ENCODE data around the gene ACSF2. TPM values are rescaled to one million over a fixed set of nuclear protein-coding genes. Genes with fewer than 3 reads are reported as not detected.

The ACSF2 gene
- polyA plus RNA-seq, 1 of the 3 experiments (the other 2 are of a cell fraction) = 46.6 TPM

DNA sequence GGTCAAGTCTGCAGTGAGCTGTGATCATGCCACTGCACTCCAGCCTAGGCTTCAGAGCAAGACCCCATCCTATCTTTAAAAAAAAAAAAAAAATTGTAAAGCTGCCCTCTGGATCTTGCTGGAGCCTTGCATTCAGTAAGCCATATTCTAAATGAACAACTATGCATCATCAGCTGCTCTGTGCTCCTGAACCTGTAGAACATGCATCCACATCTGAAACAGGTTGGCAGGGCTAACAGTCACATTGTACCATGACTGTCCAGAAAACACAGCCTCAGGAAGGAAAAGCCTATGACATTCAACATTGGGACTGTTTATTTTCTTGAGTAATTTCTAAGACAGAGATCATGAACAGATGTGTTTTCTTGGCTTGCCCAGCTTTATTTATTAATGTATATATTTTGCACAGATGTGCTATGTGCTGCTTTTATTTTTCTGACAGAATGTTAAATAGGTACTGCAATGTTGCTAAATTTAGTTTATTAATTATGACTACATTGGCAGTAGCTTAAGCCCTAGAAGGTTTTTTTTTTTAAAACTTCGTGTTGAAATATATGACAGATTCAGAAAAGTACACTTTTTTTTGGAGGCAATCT lies 19.8 kb downstream of the ACSF2 start:
- Histone ChIP-seq H3K27me3 (ENCODE audit: insufficient read depth) (no peaks in the 10 kb centered on the region), H4K20me1 (ENCODE audit: insufficient read depth) (peaks cover 9% of the 10 kb centered on the region; the same call in 1 of the 2 replicates), H2AFZ (ENCODE audit: low read depth) (no peak overlapping the region), H3K79me2 (ENCODE audit: insufficient read depth) (0 out of 2 replicates have a peak, but pooled peaks cover 5% of the 10 kb centered on the region), H3K4me1 (ENCODE audit: control insufficient read depth in 1 of 2, insufficient read depth in 2 of 2, low read depth in 1 of 2, low read length in 1 of 2) (peaks cover 0 to 10% of the 10 kb centered on the region in 2 experiments; a peak in 1 of 4 replicates), H3K4me2 (no peak overlapping the region), H3K9me3 (no peaks in the 10 kb centered on the region), H3K4me3 (ENCODE audit: low read depth in 2 of 2, low read length in 1 of 2) (no peak overlapping the region), H3F3A (replicated peaks; ENCODE audit: insufficient read depth) (peaks cover 3% of the 10 kb centered on the region), H3K9me2 (no peaks in the 10 kb centered on the region), H3K9ac (no peak overlapping the region), H3K27ac (ENCODE audit: low read depth in 2 of 2, low read length in 1 of 2) (no peak overlapping the region), H3K36me3 (replicated peaks in 1 of 2; ENCODE audit: control insufficient read depth in 1 of 2, insufficient read depth in 2 of 2, low read length in 1 of 2) (no peaks in the 10 kb centered on the region)
- ChIA-PET CTCF (interaction anchor here (1.0 to 1.3 kb wide), 2 partner anchors 32 to 33 kb away, joined by 3 to 4 read pairs; no protein-coding TSS in a partner anchor), POLR2A (no interaction called here)
- 22% methylated on average over 1 of the region's 1 CpG for WGBS (ENCODE audit: low lambda C conversion rate)
- DNase-seq = no peak
- TF ChIP-seq TAF1 (IDR thresholded peaks at IDR 0.05; ENCODE audit: borderline replicate concordance, low read depth, low read length) (no peak), EZH2phosphoT487 (IDR thresholded peaks at IDR 0.05; ENCODE audit: borderline replicate concordance, low read depth) (no peak)
- TF ChIP-seq, protein P1, sequence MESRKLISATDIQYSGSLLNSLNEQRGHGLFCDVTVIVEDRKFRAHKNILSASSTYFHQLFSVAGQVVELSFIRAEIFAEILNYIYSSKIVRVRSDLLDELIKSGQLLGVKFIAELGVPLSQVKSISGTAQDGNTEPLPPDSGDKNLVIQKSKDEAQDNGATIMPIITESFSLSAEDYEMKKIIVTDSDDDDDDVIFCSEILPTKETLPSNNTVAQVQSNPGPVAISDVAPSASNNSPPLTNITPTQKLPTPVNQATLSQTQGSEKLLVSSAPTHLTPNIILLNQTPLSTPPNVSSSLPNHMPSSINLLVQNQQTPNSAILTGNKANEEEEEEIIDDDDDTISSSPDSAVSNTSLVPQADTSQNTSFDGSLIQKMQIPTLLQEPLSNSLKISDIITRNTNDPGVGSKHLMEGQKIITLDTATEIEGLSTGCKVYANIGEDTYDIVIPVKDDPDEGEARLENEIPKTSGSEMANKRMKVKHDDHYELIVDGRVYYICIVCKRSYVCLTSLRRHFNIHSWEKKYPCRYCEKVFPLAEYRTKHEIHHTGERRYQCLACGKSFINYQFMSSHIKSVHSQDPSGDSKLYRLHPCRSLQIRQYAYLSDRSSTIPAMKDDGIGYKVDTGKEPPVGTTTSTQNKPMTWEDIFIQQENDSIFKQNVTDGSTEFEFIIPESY (IDR thresholded peaks at IDR 0.05; ENCODE audit: borderline replicate concordance, low read depth) = no peak
- TF ChIP-seq, protein P2, sequence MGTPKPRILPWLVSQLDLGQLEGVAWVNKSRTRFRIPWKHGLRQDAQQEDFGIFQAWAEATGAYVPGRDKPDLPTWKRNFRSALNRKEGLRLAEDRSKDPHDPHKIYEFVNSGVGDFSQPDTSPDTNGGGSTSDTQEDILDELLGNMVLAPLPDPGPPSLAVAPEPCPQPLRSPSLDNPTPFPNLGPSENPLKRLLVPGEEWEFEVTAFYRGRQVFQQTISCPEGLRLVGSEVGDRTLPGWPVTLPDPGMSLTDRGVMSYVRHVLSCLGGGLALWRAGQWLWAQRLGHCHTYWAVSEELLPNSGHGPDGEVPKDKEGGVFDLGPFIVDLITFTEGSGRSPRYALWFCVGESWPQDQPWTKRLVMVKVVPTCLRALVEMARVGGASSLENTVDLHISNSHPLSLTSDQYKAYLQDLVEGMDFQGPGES (IDR thresholded peaks at IDR 0.05; ENCODE audit: low read depth, low read length) = no peak

DNA sequence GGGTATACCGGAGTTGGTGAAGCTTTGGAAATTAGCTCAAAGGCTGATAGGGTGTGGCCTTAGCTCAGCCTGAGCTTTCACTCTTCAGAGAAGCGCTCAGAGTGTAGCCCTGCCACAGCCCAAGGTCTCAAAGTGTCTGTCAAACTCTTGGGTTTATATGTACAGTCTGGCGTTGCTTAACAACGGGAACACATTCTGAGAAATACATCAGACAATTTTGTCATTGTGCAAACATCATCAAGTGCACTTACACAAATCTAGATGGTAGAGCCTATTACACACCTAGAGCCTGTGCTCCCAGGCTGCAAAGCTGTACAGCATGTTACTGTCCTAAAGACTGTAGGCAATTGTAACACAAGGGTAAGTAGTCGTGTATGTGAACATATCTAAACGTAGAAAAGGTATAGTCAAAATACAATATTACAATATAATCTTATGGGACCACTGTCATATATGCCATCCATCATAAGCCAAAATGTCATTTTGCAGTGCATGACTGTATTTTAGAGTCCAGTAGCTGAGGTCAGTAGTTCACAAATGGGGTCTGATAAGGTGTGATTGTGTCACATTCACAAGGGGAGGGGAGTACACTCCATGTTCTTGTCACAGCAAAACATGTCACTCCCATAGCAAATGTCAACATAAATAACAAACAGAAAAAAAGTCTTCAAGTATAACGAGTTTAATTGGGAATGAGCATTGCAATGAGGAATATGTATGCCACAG lies 22.0 kb downstream of the ACSF2 start:
- TF ChIP-seq RCOR1 (IDR thresholded peaks at IDR 0.05; ENCODE audit: low read length) = no peak
- no peak for TF ChIP-seq EP300 (IDR thresholded peaks at IDR 0.05; ENCODE audit: borderline replicate concordance in 1 of 2, low read depth in 1 of 2, low read length in 1 of 2)
- TF ChIP-seq FOXM1 (IDR thresholded peaks at IDR 0.05; ENCODE audit: low read depth) = no peak
- TF ChIP-seq GABPA (IDR thresholded peaks at IDR 0.05; ENCODE audit: low read depth) = no peak
- TF ChIP-seq, protein P3, sequence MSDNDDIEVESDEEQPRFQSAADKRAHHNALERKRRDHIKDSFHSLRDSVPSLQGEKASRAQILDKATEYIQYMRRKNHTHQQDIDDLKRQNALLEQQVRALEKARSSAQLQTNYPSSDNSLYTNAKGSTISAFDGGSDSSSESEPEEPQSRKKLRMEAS (IDR thresholded peaks at IDR 0.05; ENCODE audit: low read depth) = no peak
- TF ChIP-seq, protein P4, sequence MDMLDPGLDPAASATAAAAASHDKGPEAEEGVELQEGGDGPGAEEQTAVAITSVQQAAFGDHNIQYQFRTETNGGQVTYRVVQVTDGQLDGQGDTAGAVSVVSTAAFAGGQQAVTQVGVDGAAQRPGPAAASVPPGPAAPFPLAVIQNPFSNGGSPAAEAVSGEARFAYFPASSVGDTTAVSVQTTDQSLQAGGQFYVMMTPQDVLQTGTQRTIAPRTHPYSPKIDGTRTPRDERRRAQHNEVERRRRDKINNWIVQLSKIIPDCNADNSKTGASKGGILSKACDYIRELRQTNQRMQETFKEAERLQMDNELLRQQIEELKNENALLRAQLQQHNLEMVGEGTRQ (IDR thresholded peaks at IDR 0.05; ENCODE audit: borderline replicate concordance, low read depth, low read length) = no peak
- TF ChIP-seq ELF1 (IDR thresholded peaks at IDR 0.05) = no peak
- TF ChIP-seq TEAD4 (IDR thresholded peaks at IDR 0.05; ENCODE audit: borderline replicate concordance, insufficient read depth) = no peak
- no peak for TF ChIP-seq POLR2AphosphoS5 (IDR thresholded peaks at IDR 0.05; ENCODE audit: low read depth, low read length)
- TF ChIP-seq YY1 (IDR thresholded peaks at IDR 0.05; ENCODE audit: low read depth) = no peak
- TF ChIP-seq, protein P2 (IDR thresholded peaks at IDR 0.05; ENCODE audit: low read depth, low read length) = no peak
- TF ChIP-seq RFX5 (IDR thresholded peaks at IDR 0.05; ENCODE audit: low read length) = no peak
- H3K9me3 ChIP-seq = no peaks in the 10 kb centered on the region
- POLR2A ChIA-PET = no interaction called here

More for the DNA sequence above, 22.0 kb downstream of the ACSF2 start:
- Histone ChIP-seq H3K4me1 (ENCODE audit: control insufficient read depth in 1 of 2, insufficient read depth in 2 of 2, low read depth in 1 of 2, low read length in 1 of 2) (peaks cover 0 to 8% of the 10 kb centered on the region in 2 experiments; a peak in 1 of 4 replicates), H2AFZ (ENCODE audit: low read depth) (no peak overlapping the region), H4K20me1 (ENCODE audit: insufficient read depth) (peaks cover 9% of the 10 kb centered on the region; the same call in 1 of the 2 replicates), H3K36me3 (replicated peaks in 1 of 2; ENCODE audit: control insufficient read depth in 1 of 2, insufficient read depth in 2 of 2, low read length in 1 of 2) (no peaks in the 10 kb centered on the region), H3K9me2 (no peaks in the 10 kb centered on the region), H3K27ac (ENCODE audit: low read depth in 2 of 2, low read length in 1 of 2) (no peak overlapping the region), H3K4me2 (no peak overlapping the region), H3K27me3 (ENCODE audit: insufficient read depth) (no peaks in the 10 kb centered on the region), H3F3A (replicated peaks; ENCODE audit: insufficient read depth) (peaks cover 7% of the 10 kb centered on the region), H3K79me2 (ENCODE audit: insufficient read depth) (0 out of 2 replicates have a peak, but pooled peaks cover 5% of the 10 kb centered on the region), H3K9ac (no peak overlapping the region), H3K4me3 (ENCODE audit: low read depth in 2 of 2, low read length in 1 of 2) (no peak overlapping the region)
- no peak for DNase-seq
- CTCF ChIA-PET = interaction anchor here (1.4 to 2.7 kb wide), 3 partner anchors 11 to 86 kb away, joined by 3 to 8 read pairs (median 3); partner anchors contain the start of gene RSAD1
- 91% methylated on average over 7 of the region's 7 CpGs for WGBS (ENCODE audit: low lambda C conversion rate)

Data from SK-N-SH (cell line).